ENCODE measurements around the gene PCDHGA2.
"Not testable (repeated sequence)": the region's sequence is repeated elsewhere in the genome, so short reads cannot be mapped to it uniquely, and the experiment has no call there.

Gene PCDHGA2

DNA sequence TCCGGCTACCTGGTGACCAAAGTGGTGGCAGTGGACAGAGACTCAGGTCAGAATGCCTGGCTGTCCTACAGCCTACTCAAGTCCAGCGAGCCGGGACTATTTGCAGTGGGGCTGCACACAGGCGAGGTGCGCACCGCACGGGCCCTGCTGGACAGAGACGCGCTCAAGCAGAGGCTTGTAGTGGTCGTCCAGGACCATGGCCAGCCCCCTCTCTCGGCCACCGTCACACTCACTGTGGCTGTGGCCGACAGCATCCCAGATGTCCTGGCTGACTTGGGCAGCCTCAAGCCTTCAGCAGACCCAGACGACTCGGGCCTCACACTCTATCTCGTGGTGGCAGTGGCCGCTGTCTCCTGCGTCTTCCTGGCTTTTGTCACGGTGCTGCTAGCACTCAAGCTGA, 18.4 kb downstream of the PCDHGA2 start:
- ATAC-seq (replicated peaks) (no peak), DNase-seq (no peak)
- H3K9me3 Mint-ChIP-seq: peaks cover 19 to 22% of the 10 kb centered on the region in 2 donors
- no peak overlapping the region for H3K4me3 Mint-ChIP-seq
- H3K27me3 Mint-ChIP-seq: peaks cover 67 to 83% of the 10 kb centered on the region in 2 donors
- peaks cover 0 to 1% of the 10 kb centered on the region in 2 donors for H3K4me1 Mint-ChIP-seq
- H3K27ac Mint-ChIP-seq: no peak overlapping the region
- peaks cover 16 to 22% of the 10 kb centered on the region in 2 donors for H3K36me3 Mint-ChIP-seq

DNA sequence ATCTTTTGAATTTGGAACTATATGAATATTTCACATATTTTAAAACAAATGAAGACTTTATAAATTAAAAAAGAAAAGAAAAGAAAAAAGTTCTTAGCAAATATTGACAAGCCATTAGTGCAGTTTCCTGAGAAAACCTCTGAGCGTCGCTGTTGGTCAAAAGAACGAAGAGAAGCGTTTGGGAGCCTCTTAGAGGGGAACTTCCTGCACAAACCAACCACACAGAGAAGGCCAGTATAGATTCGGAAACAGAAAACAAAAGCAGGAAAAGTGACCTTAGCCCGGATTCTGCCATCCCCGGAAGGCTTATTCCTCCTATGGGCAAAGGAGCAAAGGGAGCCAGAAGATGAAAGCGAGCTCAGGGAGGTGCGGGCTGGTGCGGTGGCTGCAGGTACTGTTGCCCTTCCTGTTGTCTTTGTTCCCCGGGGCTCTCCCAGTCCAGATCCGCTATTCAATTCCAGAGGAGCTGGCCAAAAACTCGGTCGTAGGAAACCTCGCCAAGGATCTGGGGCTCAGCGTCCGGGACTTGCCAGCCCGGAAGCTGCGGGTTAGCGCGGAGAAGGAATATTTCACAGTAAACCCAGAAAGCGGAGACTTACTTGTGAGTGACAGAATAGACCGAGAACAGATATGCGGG, 21.3 kb downstream of the PCDHGA2 start, which contains the start of gene PCDHGB2:
TSS of gene PCDHGB2 (plus strand) at position 205 of the 637 bp plus-strand sequence. CDS start at position 347, 142 bp downstream.
- DNase-seq: no peak
- peaks cover 17 to 32% of the 10 kb centered on the region in 2 donors for H3K36me3 Mint-ChIP-seq
- peak within 1 kb of the TSS; percentile 67 for H3K27ac Mint-ChIP-seq
- peaks cover 72 to 86% of the 10 kb centered on the region in 2 donors for H3K27me3 Mint-ChIP-seq
- H3K9me3 Mint-ChIP-seq: peaks cover 15 to 26% of the 10 kb centered on the region in 2 donors
- ATAC-seq (replicated peaks): peak; percentile 29 to 36
- peak within 1 kb of the TSS; percentile 75 to 80 for H3K4me3 Mint-ChIP-seq
- H3K4me1 Mint-ChIP-seq: no peaks in the 10 kb centered on the region

DNA sequence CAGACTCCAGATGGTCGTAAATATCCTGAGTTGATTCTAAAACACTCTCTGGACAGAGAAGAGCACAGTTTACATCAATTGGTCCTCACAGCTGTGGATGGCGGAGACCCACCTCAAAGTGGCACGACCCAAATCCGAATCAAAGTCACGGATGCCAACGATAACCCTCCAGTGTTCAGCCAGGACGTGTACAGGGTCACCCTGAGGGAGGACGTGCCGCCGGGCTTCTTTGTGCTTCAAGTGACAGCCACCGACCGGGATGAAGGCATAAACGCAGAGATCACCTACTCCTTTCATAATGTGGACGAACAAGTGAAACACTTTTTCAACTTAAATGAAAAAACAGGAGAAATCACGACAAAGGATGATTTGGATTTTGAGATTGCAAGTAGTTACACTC, 22.1 kb downstream of the PCDHGA2 start:
- no peak overlapping the region for H3K4me3 Mint-ChIP-seq
- H3K9me3 Mint-ChIP-seq: peaks cover 17 to 29% of the 10 kb centered on the region in 2 donors
- ATAC-seq (replicated peaks) (no peak), DNase-seq (no peak)
- peaks cover 21 to 39% of the 10 kb centered on the region in 2 donors for H3K36me3 Mint-ChIP-seq
- peaks cover 73 to 87% of the 10 kb centered on the region in 2 donors for H3K27me3 Mint-ChIP-seq
- peak overlapping the region; percentile 67 for H3K27ac Mint-ChIP-seq
- H3K4me1 Mint-ChIP-seq: no peaks in the 10 kb centered on the region

DNA sequence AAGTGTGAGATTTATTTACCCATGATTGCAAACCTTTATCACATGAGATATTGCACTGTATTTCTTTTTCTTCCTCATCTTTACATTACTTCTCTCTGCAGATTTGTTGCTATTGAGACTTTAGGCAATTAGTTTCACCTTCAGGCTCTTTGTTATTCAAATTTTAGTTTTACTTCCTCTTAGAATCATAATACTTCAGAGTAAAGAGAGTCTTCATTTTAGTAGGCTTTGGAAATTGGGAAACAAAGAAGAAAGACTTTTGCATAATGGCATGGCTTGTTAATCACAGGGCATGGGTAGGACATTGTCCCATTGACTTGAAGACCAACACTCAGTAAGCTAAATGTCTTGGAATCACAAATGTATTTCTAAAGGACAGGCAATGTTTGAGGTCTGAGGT, 24.2 kb downstream of the PCDHGA2 start:
- Mint-ChIP-seq H3K9me3 (peaks cover 20 to 28% of the 10 kb centered on the region in 2 donors), H3K27ac (peak overlapping the region; percentile 44), H3K4me1 (no peaks in the 10 kb centered on the region), H3K36me3 (peaks cover 25 to 40% of the 10 kb centered on the region in 2 donors), H3K4me3 (peak overlapping the region in 1 of 2 donors; percentile 17), H3K27me3 (peaks cover 64 to 76% of the 10 kb centered on the region in 2 donors)
- ATAC-seq (replicated peaks): no peak
- no peak for DNase-seq

DNA sequence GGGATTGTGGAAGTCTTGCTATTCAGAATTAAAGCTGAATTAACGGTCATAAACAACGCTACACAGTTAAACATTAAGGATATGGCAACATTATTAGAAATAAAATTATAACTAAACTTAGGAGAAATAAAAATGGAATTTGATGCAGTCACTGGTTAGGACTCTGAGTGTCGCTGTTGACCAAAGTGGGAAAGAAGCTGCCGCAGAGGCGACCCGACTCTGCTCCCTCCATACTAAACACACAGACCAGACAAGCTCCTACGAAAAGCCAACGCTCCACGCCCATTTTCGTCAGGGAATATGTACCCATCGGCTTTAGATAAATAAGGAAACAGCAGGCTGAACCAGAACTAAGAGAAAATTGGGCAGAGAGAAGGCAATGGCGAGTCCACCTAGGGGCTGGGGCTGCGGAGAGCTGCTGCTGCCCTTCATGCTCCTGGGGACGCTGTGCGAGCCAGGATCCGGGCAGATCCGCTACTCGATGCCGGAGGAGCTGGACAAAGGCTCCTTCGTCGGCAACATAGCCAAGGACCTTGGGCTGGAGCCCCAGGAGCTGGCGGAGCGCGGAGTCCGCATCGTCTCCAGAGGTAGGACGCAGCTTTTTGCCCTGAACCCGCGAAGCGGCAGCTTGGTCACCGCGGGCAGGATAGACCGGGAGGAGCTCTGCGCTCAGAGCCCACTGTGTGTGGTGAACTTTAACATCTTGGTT, 25.5 kb downstream of the PCDHGA2 start, which contains the start of gene PCDHGA5:
TSS of gene PCDHGA5 (plus strand) at position 211 of the 709 bp plus-strand sequence. CDS start at position 380, 169 bp downstream.
- peaks cover 25 to 40% of the 10 kb centered on the region in 2 donors for H3K36me3 Mint-ChIP-seq
- no peak for ATAC-seq (replicated peaks)
- peak within 1 kb of the TSS; percentile 81 for H3K27ac Mint-ChIP-seq
- peaks cover 66 to 73% of the 10 kb centered on the region in 2 donors for H3K27me3 Mint-ChIP-seq
- no peaks in the 10 kb centered on the region for H3K4me1 Mint-ChIP-seq
- no peak for DNase-seq
- H3K4me3 Mint-ChIP-seq: peak within 1 kb of the TSS in 1 of 2 donors; percentile 32
- peaks cover 20 to 28% of the 10 kb centered on the region in 2 donors for H3K9me3 Mint-ChIP-seq

DNA sequence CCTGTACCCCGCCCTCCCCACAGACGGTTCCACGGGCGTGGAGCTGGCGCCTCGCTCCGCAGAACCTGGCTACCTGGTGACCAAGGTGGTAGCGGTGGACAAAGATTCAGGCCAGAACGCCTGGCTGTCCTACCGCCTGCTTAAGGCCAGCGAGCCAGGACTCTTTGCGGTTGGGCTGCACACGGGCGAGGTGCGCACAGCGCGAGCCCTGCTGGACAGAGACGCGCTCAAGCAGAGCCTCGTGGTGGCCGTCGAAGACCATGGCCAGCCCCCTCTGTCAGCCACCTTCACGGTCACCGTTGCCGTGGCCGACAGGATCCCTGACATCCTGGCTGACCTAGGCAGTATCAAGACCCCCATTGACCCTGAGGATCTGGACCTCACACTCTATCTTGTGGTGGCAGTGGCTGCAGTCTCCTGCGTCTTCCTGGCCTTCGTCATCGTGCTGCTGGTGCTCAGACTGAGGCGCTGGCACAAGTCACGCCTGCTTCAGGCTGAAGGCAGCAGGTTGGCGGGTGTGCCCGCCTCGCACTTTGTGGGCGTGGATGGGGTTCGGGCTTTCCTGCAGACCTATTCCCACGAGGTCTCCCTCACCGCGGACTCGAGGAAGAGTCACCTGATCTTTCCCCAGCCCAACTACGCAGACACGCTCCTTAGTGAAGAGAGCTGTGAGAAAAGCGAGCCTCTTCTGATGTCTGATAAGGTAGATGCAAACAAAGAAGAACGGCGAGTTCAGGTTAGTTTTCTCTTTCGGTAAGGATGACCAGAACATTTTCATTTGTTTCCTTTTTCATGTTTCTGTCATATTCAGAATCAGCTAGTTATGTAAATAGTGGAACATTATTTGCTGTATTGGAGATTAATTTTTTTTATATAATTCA, 27.7 kb downstream of the PCDHGA2 start:
- peaks cover 61 to 69% of the 10 kb centered on the region in 2 donors for H3K27me3 Mint-ChIP-seq
- peaks cover 17 to 28% of the 10 kb centered on the region in 2 donors for H3K9me3 Mint-ChIP-seq
- H3K27ac Mint-ChIP-seq: peak overlapping the region; percentile 5
- peaks cover 0 to 3% of the 10 kb centered on the region in 2 donors for H3K4me1 Mint-ChIP-seq
- H3K4me3 Mint-ChIP-seq: no peak overlapping the region
- ATAC-seq (replicated peaks) (no peak), DNase-seq (no peak)
- H3K36me3 Mint-ChIP-seq: peaks cover 16 to 37% of the 10 kb centered on the region in 2 donors

GRCh38 chr5:141369994-141370848, 31.7 kb downstream of the PCDHGA2 start, which contains the start of gene PCDHGB3:
Gene PCDHGB3 (plus strand): TSS chr5:141370242. CDS start chr5:141370395, 153 bp downstream.
- H3K27ac Mint-ChIP-seq: peak within 1 kb of the TSS; percentile 94
- peaks cover 54 to 73% of the 10 kb centered on the region in 2 donors for H3K27me3 Mint-ChIP-seq

DNA sequence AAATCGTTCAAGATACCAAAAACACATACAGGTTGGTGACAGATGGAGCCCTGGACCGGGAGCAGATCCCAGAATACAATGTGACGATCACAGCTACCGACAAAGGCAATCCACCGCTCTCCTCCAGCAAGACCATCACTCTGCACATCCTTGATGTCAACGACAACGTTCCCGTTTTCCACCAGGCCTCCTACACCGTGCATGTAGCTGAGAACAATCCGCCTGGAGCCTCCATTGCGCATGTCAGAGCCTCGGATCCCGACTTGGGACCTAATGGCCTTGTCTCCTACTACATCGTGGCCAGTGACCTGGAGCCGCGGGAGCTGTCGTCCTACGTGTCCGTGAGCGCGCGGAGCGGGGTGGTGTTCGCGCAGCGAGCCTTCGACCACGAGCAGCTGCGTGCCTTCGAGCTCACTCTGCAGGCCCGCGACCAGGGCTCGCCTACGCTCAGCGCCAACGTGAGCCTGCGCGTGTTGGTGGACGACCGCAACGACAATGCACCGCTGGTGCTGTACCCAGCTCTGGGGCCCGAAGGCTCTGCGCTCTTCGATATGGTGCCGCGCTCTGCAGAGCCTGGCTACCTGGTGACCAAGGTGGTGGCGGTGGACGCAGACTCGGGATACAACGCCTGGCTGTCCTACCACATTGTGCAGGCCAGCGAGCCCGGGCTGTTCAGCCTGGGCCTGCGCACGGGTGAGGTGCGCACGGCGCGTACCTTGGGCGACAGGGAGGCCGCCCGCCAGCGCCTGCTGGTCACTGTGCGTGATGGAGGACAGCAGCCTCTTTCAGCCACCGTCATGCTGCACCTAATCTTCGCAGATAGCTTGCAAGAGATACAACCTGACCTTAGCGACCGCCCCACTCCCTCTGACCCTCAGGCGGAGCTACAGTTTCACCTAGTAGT, 33.3 kb downstream of the PCDHGA2 start:
- Mint-ChIP-seq H3K4me1 (peaks cover 0 to 6% of the 10 kb centered on the region in 2 donors), H3K4me3 (no peak overlapping the region), H3K27me3 (peaks cover 47 to 71% of the 10 kb centered on the region in 2 donors), H3K27ac (peak overlapping the region; percentile 81), H3K36me3 (peaks cover 11 to 17% of the 10 kb centered on the region in 2 donors), H3K9me3 (peaks cover 22 to 24% of the 10 kb centered on the region in 2 donors)
- ATAC-seq (replicated peaks): no peak
- DNase-seq: no peak

More at GRCh38 chr5:141369994-141370848, 31.7 kb downstream of the PCDHGA2 start, which contains the start of gene PCDHGB3:
- peak within 1 kb of the TSS; percentile 83 to 91 for H3K4me3 Mint-ChIP-seq
- peaks cover 0 to 4% of the 10 kb centered on the region in 2 donors for H3K4me1 Mint-ChIP-seq
- peaks cover 13 to 17% of the 10 kb centered on the region in 2 donors for H3K36me3 Mint-ChIP-seq
- peaks cover 23 to 25% of the 10 kb centered on the region in 2 donors for H3K9me3 Mint-ChIP-seq
- DNase-seq (no peak), ATAC-seq (replicated peaks) (peak; percentile 57 to 73)

GRCh38 chr5:141373673-141374317, 35.2 kb downstream of the PCDHGA2 start, which contains the start of gene PCDHGA6:
Gene PCDHGA6 (plus strand): TSS chr5:141373891. CDS start chr5:141374084, 193 bp downstream.
- Mint-ChIP-seq H3K27ac (no peak within 1 kb of the TSS), H3K4me3 (peak within 1 kb of the TSS in 1 of 2 donors; percentile 30), H3K9me3 (peaks cover 24% of the 10 kb centered on the region in 2 donors), H3K4me1 (peaks cover 0 to 6% of the 10 kb centered on the region in 2 donors), H3K27me3 (peaks cover 40 to 70% of the 10 kb centered on the region in 2 donors), H3K36me3 (peaks cover 11 to 17% of the 10 kb centered on the region in 2 donors)
- no peak for ATAC-seq (replicated peaks)
- DNase-seq: no peak

DNA sequence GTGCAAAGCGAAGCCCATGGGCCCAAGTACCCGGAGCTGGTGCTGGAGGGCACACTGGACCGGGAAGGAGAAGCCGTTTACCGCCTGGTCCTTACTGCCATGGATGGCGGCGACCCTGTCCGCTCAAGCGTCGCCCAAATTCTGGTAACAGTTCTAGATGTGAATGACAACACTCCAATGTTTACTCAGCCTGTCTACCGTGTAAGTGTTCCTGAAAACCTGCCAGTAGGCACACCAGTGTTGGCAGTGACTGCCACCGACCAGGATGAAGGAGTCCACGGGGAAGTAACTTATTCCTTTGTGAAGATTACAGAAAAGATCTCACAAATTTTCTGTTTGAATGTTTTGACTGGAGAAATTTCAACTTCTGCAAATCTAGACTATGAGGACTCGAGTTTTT, 36.1 kb downstream of the PCDHGA2 start:
- no peak overlapping the region for H3K27ac Mint-ChIP-seq
- peaks cover 24 to 26% of the 10 kb centered on the region in 2 donors for H3K9me3 Mint-ChIP-seq
- DNase-seq (no peak), ATAC-seq (replicated peaks) (no peak)
- H3K27me3 Mint-ChIP-seq: peaks cover 38 to 67% of the 10 kb centered on the region in 2 donors
- H3K36me3 Mint-ChIP-seq: peaks cover 11 to 17% of the 10 kb centered on the region in 2 donors
- H3K4me1 Mint-ChIP-seq: peaks cover 0 to 6% of the 10 kb centered on the region in 2 donors
- H3K4me3 Mint-ChIP-seq: no peak overlapping the region

- DNase-seq; H3K4me1 Mint-ChIP-seq; H3K4me3 Mint-ChIP-seq; ATAC-seq (replicated peaks); H3K27ac Mint-ChIP-seq: not testable (repeated sequence)
- peaks cover 11 to 13% of the 10 kb centered on the region in 2 donors for H3K36me3 Mint-ChIP-seq
- H3K9me3 Mint-ChIP-seq: peaks cover 21 to 26% of the 10 kb centered on the region in 2 donors
- peaks cover 37 to 66% of the 10 kb centered on the region in 2 donors for H3K27me3 Mint-ChIP-seq
Observed at GRCh38 chr5:141375444-141376155, 37.0 kb downstream of the PCDHGA2 start.

All from stimulated activated naive B cell treated with anti-CD40 and anti-IgM and Interleukin-4, amounts not matched to agents 10 μg/mL and 1 μg/mL and 100 μg/mL, for 72 hours (primary cell).